Measurements from ENCODE around the gene KRTAP12-4.
"Not testable (repeated sequence)": the region's sequence is repeated elsewhere in the genome, so short reads cannot be mapped to it uniquely, and the experiment has no call there.

Gene KRTAP12-4

DNA sequence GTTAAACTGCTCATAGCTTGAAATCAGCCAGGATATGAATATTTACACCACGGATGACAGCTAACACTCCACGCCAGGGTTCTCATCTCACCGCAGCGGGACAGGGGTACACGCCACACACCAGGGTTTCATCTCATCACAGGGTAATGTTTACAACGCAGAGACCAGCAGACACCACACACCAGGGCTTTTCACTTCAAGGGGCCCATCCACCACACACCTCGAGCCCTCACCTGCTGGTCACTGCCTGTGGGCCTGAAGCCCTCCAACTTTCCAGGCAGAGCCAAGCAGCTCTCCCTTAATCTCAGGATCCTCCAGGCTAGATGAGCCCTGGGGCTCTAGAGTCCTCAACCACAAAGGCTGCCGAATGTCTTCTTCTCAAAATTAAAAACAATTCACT is 41.2 kb upstream of the KRTAP12-4 start:
- no peak for DNase-seq
- Mint-ChIP-seq H3K36me3 (no peaks in the 10 kb centered on the region), H3K4me1 (peaks cover 3% of the 10 kb centered on the region), H3K4me3 (no peak overlapping the region), H3K27ac (no peak overlapping the region), H3K27me3 (peaks cover 64% of the 10 kb centered on the region), H3K9me3 (peaks cover 10% of the 10 kb centered on the region)
- CTCF ChIA-PET: no interaction called here

DNA sequence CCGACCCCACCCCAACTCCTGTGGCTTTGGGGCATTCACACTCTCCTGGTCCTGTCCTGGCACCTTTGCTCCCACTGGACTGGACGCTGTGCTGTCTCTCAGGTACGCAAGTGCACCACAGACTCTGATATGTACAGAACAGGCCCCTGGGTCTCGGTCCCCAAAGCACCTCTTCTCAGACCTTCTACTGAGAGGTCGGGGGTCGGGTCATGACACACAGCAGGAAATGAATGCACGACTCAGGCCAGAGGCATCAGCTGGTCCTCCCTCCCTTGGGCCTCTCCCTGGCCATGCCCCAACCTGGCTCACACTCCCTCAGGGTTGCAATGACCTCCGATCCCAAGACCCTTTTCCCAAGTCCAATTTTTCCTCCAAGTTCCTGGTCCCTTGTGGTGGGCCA is 40.7 kb upstream of the KRTAP12-4 start:
- Mint-ChIP-seq H3K4me1 (peaks cover 3% of the 10 kb centered on the region), H3K4me3 (no peak overlapping the region), H3K27me3 (peaks cover 63% of the 10 kb centered on the region), H3K36me3 (no peaks in the 10 kb centered on the region), H3K9me3 (peaks cover 10% of the 10 kb centered on the region), H3K27ac (no peak overlapping the region)
- no peak for DNase-seq
- CTCF ChIA-PET: no interaction called here

DNA sequence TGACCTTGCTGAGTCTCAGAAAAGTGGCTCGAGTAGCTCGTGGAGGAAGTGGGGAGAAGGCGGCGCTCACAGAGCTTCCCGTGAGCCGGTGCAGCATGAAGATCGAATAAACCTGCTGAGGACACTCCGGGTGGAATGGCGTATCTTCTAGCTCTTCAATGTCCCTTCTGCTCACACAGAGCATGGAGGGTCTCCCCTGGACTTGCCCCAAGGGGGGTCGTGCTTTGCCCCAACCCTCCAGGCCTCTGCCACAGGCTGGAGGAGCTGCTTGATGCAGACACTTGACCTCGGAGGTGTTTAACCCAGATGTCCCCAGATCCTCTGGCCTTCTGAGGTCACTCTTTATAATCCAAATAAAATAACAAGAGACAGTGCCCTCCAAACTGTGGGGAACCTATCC is 40.3 kb upstream of the KRTAP12-4 start:
- Mint-ChIP-seq H3K27me3 (peaks cover 63% of the 10 kb centered on the region), H3K4me1 (peaks cover 3% of the 10 kb centered on the region), H3K9me3 (peaks cover 10% of the 10 kb centered on the region), H3K27ac (no peak overlapping the region), H3K36me3 (no peaks in the 10 kb centered on the region), H3K4me3 (no peak overlapping the region)
- CTCF ChIA-PET: interaction anchor here (0.9 kb wide), 1 partner anchor 48 kb away, joined by 3 read pairs; no protein-coding TSS in a partner anchor
- DNase-seq: no peak

DNA sequence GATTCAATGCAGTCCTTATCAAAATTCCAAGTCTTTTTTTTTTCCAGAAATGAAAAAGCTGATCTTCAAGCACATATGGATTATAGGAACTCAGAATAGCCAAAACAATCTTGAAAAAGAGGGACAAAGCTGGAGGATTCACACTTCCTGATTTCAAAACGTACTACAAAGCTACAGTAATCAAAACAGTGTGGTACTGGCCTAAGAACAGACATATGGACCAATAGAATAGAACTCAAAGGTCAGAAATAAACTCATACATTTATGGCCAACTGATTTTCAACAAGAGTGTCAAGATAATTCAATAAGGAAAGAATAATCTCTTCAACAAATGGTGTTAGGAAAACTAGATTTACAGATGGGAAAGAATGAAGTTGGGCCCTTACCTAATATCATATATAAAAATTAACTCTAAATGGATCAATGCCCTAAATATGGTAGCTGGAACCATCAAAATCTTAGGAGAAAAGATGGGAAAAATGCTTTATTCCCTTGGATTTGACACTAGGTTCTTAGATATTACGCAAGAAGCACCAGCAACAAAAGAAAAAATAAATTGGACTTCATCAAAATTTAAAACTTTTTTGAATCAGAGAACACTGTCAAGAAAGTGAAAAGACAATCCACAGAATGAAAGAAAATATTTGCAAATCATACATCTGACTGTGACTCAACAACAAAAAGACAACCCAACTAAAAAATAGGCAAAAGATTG is 38.5 kb upstream of the KRTAP12-4 start:
- Mint-ChIP-seq H3K9me3 (peaks cover 10% of the 10 kb centered on the region), H3K36me3 (no peaks in the 10 kb centered on the region), H3K27me3 (peaks cover 57% of the 10 kb centered on the region), H3K4me3 (no peak overlapping the region), H3K4me1 (peaks cover 3% of the 10 kb centered on the region), H3K27ac (no peak overlapping the region)
- CTCF ChIA-PET: no interaction called here
- no peak for DNase-seq

GRCh38 chr21:44691686-44692085 is 37.2 kb upstream of the KRTAP12-4 start:
- no peak for DNase-seq
- peaks cover 4% of the 10 kb centered on the region for H3K4me1 Mint-ChIP-seq
- CTCF ChIA-PET: no interaction called here
- no peaks in the 10 kb centered on the region for H3K36me3 Mint-ChIP-seq
- no peak overlapping the region for H3K4me3 Mint-ChIP-seq
- peaks cover 10% of the 10 kb centered on the region for H3K9me3 Mint-ChIP-seq
- H3K27ac Mint-ChIP-seq: no peak overlapping the region
- H3K27me3 Mint-ChIP-seq: peaks cover 57% of the 10 kb centered on the region

- Mint-ChIP-seq H3K4me1 (peaks cover 10% of the 10 kb centered on the region), H3K9me3 (peaks cover 10% of the 10 kb centered on the region), H3K27me3 (peaks cover 42% of the 10 kb centered on the region)
- DNase-seq, CTCF ChIA-PET, H3K36me3 Mint-ChIP-seq, H3K4me3 Mint-ChIP-seq, H3K27ac Mint-ChIP-seq: not testable (repeated sequence)
Measured at GRCh38 chr21:44689740-44690139, 35.3 kb upstream of the KRTAP12-4 start.

GRCh38 chr21:44687671-44688070 is 33.2 kb upstream of the KRTAP12-4 start:
- H3K27ac Mint-ChIP-seq: no peak overlapping the region
- CTCF ChIA-PET: no interaction called here
- peaks cover 7% of the 10 kb centered on the region for H3K4me1 Mint-ChIP-seq
- DNase-seq: no peak
- no peaks in the 10 kb centered on the region for H3K36me3 Mint-ChIP-seq
- peaks cover 4% of the 10 kb centered on the region for H3K9me3 Mint-ChIP-seq
- H3K27me3 Mint-ChIP-seq: peaks cover 46% of the 10 kb centered on the region
- no peak overlapping the region for H3K4me3 Mint-ChIP-seq

GRCh38 chr21:44686843-44687561 is 32.5 kb upstream of the KRTAP12-4 start:
- Mint-ChIP-seq H3K27me3 (peaks cover 49% of the 10 kb centered on the region), H3K9me3 (no peaks in the 10 kb centered on the region), H3K4me3 (no peak overlapping the region), H3K4me1 (peaks cover 7% of the 10 kb centered on the region), H3K27ac (no peak overlapping the region), H3K36me3 (no peaks in the 10 kb centered on the region)
- CTCF ChIA-PET: no interaction called here
- DNase-seq: no peak

- H3K27ac Mint-ChIP-seq: no peak overlapping the region
- peaks cover 7% of the 10 kb centered on the region for H3K4me1 Mint-ChIP-seq
- H3K27me3 Mint-ChIP-seq: peaks cover 53% of the 10 kb centered on the region
- H3K9me3 Mint-ChIP-seq: no peaks in the 10 kb centered on the region
- DNase-seq: no peak
- no peaks in the 10 kb centered on the region for H3K36me3 Mint-ChIP-seq
- CTCF ChIA-PET: no interaction called here
- no peak overlapping the region for H3K4me3 Mint-ChIP-seq
Measured at GRCh38 chr21:44686000-44686781, 31.7 kb upstream of the KRTAP12-4 start.

DNA sequence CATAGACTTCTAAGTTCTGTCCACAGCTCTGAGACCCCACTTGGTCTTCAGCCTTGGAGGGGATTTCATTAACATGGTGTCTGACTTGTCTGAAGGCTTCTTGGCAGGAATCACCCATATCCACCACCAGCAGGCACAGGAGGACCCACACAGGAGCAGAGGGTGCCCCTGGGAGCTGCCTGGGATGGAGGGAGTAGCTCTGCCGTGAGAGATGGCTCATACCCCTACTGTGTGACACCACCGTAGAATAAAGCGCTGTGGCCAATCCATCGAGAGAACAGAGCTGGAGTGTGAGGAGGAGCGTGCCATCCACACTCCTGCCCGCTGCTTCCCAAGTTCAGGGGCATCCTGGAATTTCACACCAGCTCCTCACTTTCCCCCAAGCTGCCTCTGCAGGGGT is 30.6 kb upstream of the KRTAP12-4 start:
- H3K36me3 Mint-ChIP-seq, H3K9me3 Mint-ChIP-seq, CTCF ChIA-PET, DNase-seq, H3K4me3 Mint-ChIP-seq, H3K27ac Mint-ChIP-seq, H3K4me1 Mint-ChIP-seq: not testable (repeated sequence)
- peaks cover 43% of the 10 kb centered on the region for H3K27me3 Mint-ChIP-seq

- Mint-ChIP-seq H3K27ac (no peak overlapping the region), H3K27me3 (peaks cover 37% of the 10 kb centered on the region), H3K4me3 (no peak overlapping the region), H3K9me3 (no peaks in the 10 kb centered on the region), H3K36me3 (no peaks in the 10 kb centered on the region), H3K4me1 (peaks cover 7% of the 10 kb centered on the region)
- CTCF ChIA-PET: no interaction called here
- no peak for DNase-seq
Measured at GRCh38 chr21:44684483-44684882, 30.0 kb upstream of the KRTAP12-4 start.

GRCh38 chr21:44684077-44684476 is 29.6 kb upstream of the KRTAP12-4 start:
- CTCF ChIA-PET: no interaction called here
- Mint-ChIP-seq H3K36me3 (no peaks in the 10 kb centered on the region), H3K27me3 (peaks cover 37% of the 10 kb centered on the region), H3K4me1 (peaks cover 7% of the 10 kb centered on the region), H3K9me3 (no peaks in the 10 kb centered on the region), H3K27ac (no peak overlapping the region), H3K4me3 (no peak overlapping the region)
- DNase-seq: no peak

- Mint-ChIP-seq H3K27me3 (peaks cover 25% of the 10 kb centered on the region), H3K27ac (no peak overlapping the region), H3K4me1 (peaks cover 7% of the 10 kb centered on the region), H3K4me3 (no peak overlapping the region), H3K36me3 (no peaks in the 10 kb centered on the region), H3K9me3 (no peaks in the 10 kb centered on the region)
- CTCF ChIA-PET: no interaction called here
- no peak for DNase-seq
Measured at GRCh38 chr21:44682580-44683151, 28.2 kb upstream of the KRTAP12-4 start.

- DNase-seq: no peak
- peaks cover 24% of the 10 kb centered on the region for H3K27me3 Mint-ChIP-seq
- H3K9me3 Mint-ChIP-seq: no peaks in the 10 kb centered on the region
- H3K4me3 Mint-ChIP-seq: no peak within 1 kb of the TSS
- H3K36me3 Mint-ChIP-seq: no peaks in the 10 kb centered on the region
- peaks cover 7% of the 10 kb centered on the region for H3K4me1 Mint-ChIP-seq
- CTCF ChIA-PET: no interaction called here
- H3K27ac Mint-ChIP-seq: no peak within 1 kb of the TSS
Measured at GRCh38 chr21:44681861-44682579, 27.6 kb upstream of the KRTAP12-4 start, which contains the start of gene KRTAP12-1. KRTAP12-1 (minus strand) TSS chr21:44682163; CDS start chr21:44682123, 40 bp downstream.

Data from activated naive CD4-positive, alpha-beta T cell treated with anti-CD3 and anti-CD28 coated beads, Interleukin-2, amount 10 ng/mL, durations not matched to agents 7 days and 5 days (primary cell).